B cell (primary cell): ENCODE data around the gene SLC18B1. TPM values are rescaled to one million over a fixed set of nuclear protein-coding genes. Genes with fewer than 3 reads are reported as not detected.

Source experiments
- ATAC-seq: fragments of 200-7000 bp; cut with Tn5 transposase; one replicate; pipeline ENCODE4 v1.10.0; 2021; ENCODE audit warnings: low read depth, mild to moderate bottlenecking, moderate number of reproducible peaks, moderate library complexity
- CTCF ChIA-PET: fragments of 350-600 bp; sonication (Branson Sonifier 250); formaldehyde crosslinking; loops from one replicate; lab custom pipeline; 2021; ENCODE audit warnings: antibody characterized with exemption, inconsistent platforms; lab: Charles Lee
- POLR2A ChIA-PET: fragments of 350-600 bp; sonication (Branson Sonifier 250); formaldehyde crosslinking; loops from one replicate; lab custom pipeline; 2021; ENCODE audit warnings: antibody characterized with exemption; lab: Charles Lee
- DNase-seq: peaks from one replicate; pipeline ENCODE4 v3.0.0; 2013
- H2AFZ ChIP-seq: 2 replicates; pipeline ENCODE4 v1.6.1; 2012; ENCODE audit warnings: mild to moderate bottlenecking, low read depth, low read length; ENCODE audit not compliant: insufficient read depth, poor library complexity, severe bottlenecking
- H3K27ac ChIP-seq, 2 donors: 1 replicate in 1 of 2; 2 replicates in 1 of 2; pipeline ENCODE4 v1.5.1; 2012 to 2013; ENCODE audit warnings: low read length in 2 of 2, mild to moderate bottlenecking in 2 of 2, moderate library complexity in 1 of 2
- H3K27me3 ChIP-seq, 4 experiments: fragments of 200-600 bp in 1 of 4; sonication (generic) in 1 of 4; replicated peaks in 1 of 4; 1 replicate in 2 of 4; 2 replicates in 2 of 4; pipeline versions ENCODE4 v1.6.1 to v1.7.0; 2013 to 2016; ENCODE audit warnings: low read length in 3 of 4, mild to moderate bottlenecking in 2 of 4, mixed read lengths in 1 of 4, moderate library complexity in 1 of 4; ENCODE audit not compliant: insufficient read depth in 4 of 4, control insufficient read depth in 3 of 4; ENCODE audit errors: control extremely low read depth in 1 of 4
- H3K36me3 ChIP-seq, 2 experiments: replicated peaks in 1 of 2; 1 replicate in 1 of 2; 2 replicates in 1 of 2; pipeline versions ENCODE4 v1.6.1 to v1.7.1; 2013; ENCODE audit warnings: low read length in 1 of 2; ENCODE audit not compliant: insufficient read depth in 2 of 2, control insufficient read depth in 1 of 2; ENCODE audit errors: control extremely low read depth in 1 of 2, extremely low read depth in 1 of 2
- H3K4me1 ChIP-seq, 2 donors: fragments of 200-600 bp in 1 of 2; sonication (generic) in 1 of 2; 1 replicate in 1 of 2; 2 replicates in 1 of 2; pipeline versions ENCODE4 v1.5.1 to v1.6.1; 2013 to 2017; ENCODE audit warnings: low read length in 2 of 2; ENCODE audit not compliant: control insufficient read depth in 2 of 2, insufficient read depth in 2 of 2
- H3K4me2 ChIP-seq: replicated peaks from 2 replicates; pipeline ENCODE3; 2012; ENCODE audit warnings: mild to moderate bottlenecking, low read depth, low read length; ENCODE audit not compliant: poor library complexity, severe bottlenecking
- H3K4me3 ChIP-seq, 5 experiments: fragments of 200-600 bp in 1 of 5; sonication (generic) in 1 of 5; 1 replicate in 3 of 5; 2 replicates in 2 of 5; pipeline versions ENCODE4 v1.5.1 to v1.7.0; 2011 to 2016; ENCODE audit warnings: low read length in 4 of 5, mild to moderate bottlenecking in 4 of 5, low read depth in 2 of 5, control low read depth in 1 of 5, moderate library complexity in 1 of 5; ENCODE audit not compliant: insufficient read depth in 1 of 5; ENCODE audit errors: control extremely low read depth in 1 of 5, extremely low read depth in 1 of 5
- H3K79me2 ChIP-seq: fragments of 200-600 bp; sonication (generic); one replicate; pipeline ENCODE4 v1.6.0; 2016; ENCODE audit warnings: low read length; ENCODE audit not compliant: control insufficient read depth, insufficient read depth
- H3K9ac ChIP-seq: fragments of 200-600 bp; sonication (generic); 2 replicates; pipeline ENCODE4 v1.6.1; 2017; ENCODE audit warnings: mild to moderate bottlenecking, low read length, moderate library complexity
- H3K9me3 ChIP-seq, 3 donors: one replicate each; pipeline versions ENCODE4 v1.6.1 to v1.7.1; 2013; ENCODE audit warnings: low read length in 2 of 3; ENCODE audit not compliant: control insufficient read depth in 2 of 3, insufficient read depth in 1 of 3; ENCODE audit errors: control extremely low read depth in 1 of 3
- H4K20me1 ChIP-seq: 2 replicates; pipeline ENCODE4 v1.6.0; 2012; ENCODE audit warnings: mild to moderate bottlenecking, low read length; ENCODE audit not compliant: insufficient read depth, control insufficient read depth, poor library complexity, severe bottlenecking
- H3K27ac Mint-ChIP-seq: one replicate; pipeline ENCODE4 v1.8.0; 2021; ENCODE audit warnings: mixed read lengths
- H3K27me3 Mint-ChIP-seq: one replicate; pipeline ENCODE4 v1.8.0; 2021; ENCODE audit warnings: mixed read lengths
- H3K4me1 Mint-ChIP-seq: one replicate; pipeline ENCODE4 v1.8.0; 2021; ENCODE audit warnings: mixed read lengths
- H3K4me3 Mint-ChIP-seq: one replicate; pipeline ENCODE4 v1.8.0; 2021; ENCODE audit warnings: mixed read lengths
- H3K9me3 Mint-ChIP-seq: one replicate; pipeline ENCODE4 v1.8.0; 2022; ENCODE audit warnings: mixed read lengths; ENCODE audit not compliant: insufficient read depth
- CTCF ChIP-seq: fragments of 200-600 bp; IDR thresholded peaks from one replicate; pipeline ENCODE4 v1.8.0; 2022; ENCODE audit warnings: antibody characterized with exemption, mild to moderate bottlenecking
- EZH2 ChIP-seq: IDR thresholded peaks from 2 replicates; pipeline ENCODE4 v1.6.1; 2012; ENCODE audit warnings: borderline replicate concordance, low read depth, mild to moderate bottlenecking, moderate library complexity, low read length; ENCODE audit not compliant: insufficient read depth, poor library complexity, severe bottlenecking
- WGBS: methylation state at CpG from one replicate; pipeline ENCODE4 v1.1.5; 2013; ENCODE audit warnings: missing lambda C conversion rate; ENCODE audit not compliant: insufficient coverage; 5-methylcytosine and 5-hydroxymethylcytosine counted together
- intact Hi-C: fragments of 100-400 bp; cut with micrococcal nuclease; formaldehyde crosslinking; loops from one replicate; pipeline ENCODE4 v1.10.0; 2022
- polyA plus RNA-seq: library from polyadenylated mRNA; depleted of rRNA; stranded (reverse); fragments of >200 nt; gene quantifications from 2 replicates; pipeline ENCODE4 v1.2.3, GENCODE V29; 2012
- total RNA-seq, 2 donors: library from RNA; stranded (reverse); fragments of 120-200 nt in 1 of 2; gene quantifications; 1 replicate in 1 of 2; 2 replicates in 1 of 2; pipeline versions ENCODE4 v1.2.3 to v1.2.4, GENCODE V29; 2013 to 2022

Gene SLC18B1
- total and polyA plus RNA-seq, 2 donors (not counting 1 experiment from before 2014, with no cell fraction given), result 9.6 to 21.4 TPM

DNA sequence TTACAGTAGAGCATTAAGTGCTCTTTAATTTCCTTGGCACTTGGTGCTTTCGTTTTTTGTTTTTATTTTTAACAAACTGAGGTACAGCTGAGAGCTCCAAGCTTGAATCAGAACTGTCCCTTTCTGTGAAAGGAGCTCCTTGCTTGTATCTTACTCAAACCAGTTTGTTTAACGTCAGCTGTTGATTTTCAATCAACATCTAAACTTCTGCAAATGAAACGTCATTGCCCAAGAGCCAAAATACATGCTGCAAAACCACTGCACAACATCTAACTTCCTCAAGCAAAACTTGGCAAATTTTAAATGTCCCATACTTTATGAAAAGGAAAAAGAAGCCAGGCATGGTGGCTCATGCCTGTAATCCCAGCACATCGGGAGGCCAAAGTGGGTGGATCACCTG is 55.9 kb downstream of the SLC18B1 start:
- POLR2A ChIA-PET, result no interaction called here
- H4K20me1 ChIP-seq, result no peaks in the 10 kb centered on the region
- TF ChIP-seq EZH2, result no peak
- TF ChIP-seq CTCF, result no peak

DNA sequence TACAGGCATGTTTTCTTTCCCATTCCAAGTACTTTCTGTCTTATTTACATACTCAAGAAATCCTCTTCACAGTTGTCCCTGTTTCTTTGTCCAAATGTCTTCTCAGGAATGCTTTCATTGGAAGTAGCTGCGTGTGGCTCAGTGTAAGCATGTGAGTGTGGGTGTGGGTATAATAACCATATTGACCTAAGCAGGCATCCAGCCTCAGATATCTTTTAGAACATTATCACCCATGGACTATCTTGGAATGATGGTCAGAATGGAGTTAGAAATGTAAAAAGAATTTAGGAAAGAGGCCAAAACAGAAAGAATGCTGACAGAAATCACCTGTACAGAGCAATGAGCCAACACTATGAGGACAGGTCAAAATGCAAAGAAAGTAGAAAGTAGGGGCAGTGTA is 57.2 kb downstream of the SLC18B1 start:
- intact Hi-C loops, result no loop called here
- H3K4me1 ChIP-seq, result no peaks in the 10 kb centered on the region
- H2AFZ ChIP-seq, result no peak overlapping the region
- no peak overlapping the region for H3K27ac ChIP-seq
- Mint-ChIP-seq H3K4me3 (no peak overlapping the region), H3K4me1 (peaks cover 9% of the 10 kb centered on the region), H3K9me3 (peaks cover 4% of the 10 kb centered on the region), H3K27ac (no peak overlapping the region), H3K27me3 (peaks cover 3% of the 10 kb centered on the region)
- no peaks in the 10 kb centered on the region for H4K20me1 ChIP-seq
- peaks cover 2 to 30% of the 10 kb centered on the region in 2 experiments for H3K36me3 ChIP-seq
- H3K9ac ChIP-seq, result no peak overlapping the region
- no peaks in the 10 kb centered on the region for H3K79me2 ChIP-seq
- WGBS, result no CpG with 5 or more reads among the region's 1 CpG
- ATAC-seq (no peak), DNase-seq (no peak)
- CTCF ChIA-PET, result interaction anchor here (0.6 to 1.3 kb wide), 3 partner anchors 13 to 1175 kb away, joined by 3 to 5 read pairs (median 3); no protein-coding TSS in a partner anchor
- no peak overlapping the region for H3K4me3 ChIP-seq
- H3K4me2 ChIP-seq, result no peak overlapping the region
- H3K9me3 ChIP-seq, result peaks cover 0 to 3% (median 2%) of the 10 kb centered on the region in 3 donors
- H3K27me3 ChIP-seq, result no peaks in the 10 kb centered on the region
- no peak for TF ChIP-seq CTCF
- no peak for TF ChIP-seq EZH2
- POLR2A ChIA-PET, result no interaction called here

More for the DNA sequence above, 55.9 kb downstream of the SLC18B1 start:
- Histone ChIP-seq H3K4me3 (no peak overlapping the region), H3K27ac (no peak overlapping the region), H2AFZ (no peak overlapping the region), H3K9me3 (peaks cover 0 to 3% (median 2%) of the 10 kb centered on the region in 3 donors), H3K36me3 (peaks cover 2 to 38% of the 10 kb centered on the region in 2 experiments), H3K9ac (no peak overlapping the region), H3K79me2 (no peaks in the 10 kb centered on the region), H3K4me2 (no peak overlapping the region), H3K27me3 (no peaks in the 10 kb centered on the region), H3K4me1 (no peaks in the 10 kb centered on the region)
- no peaks in the 10 kb centered on the region for H3K4me1 Mint-ChIP-seq
- CTCF ChIA-PET, result no interaction called here
- H3K27ac Mint-ChIP-seq, result no peak overlapping the region
- peaks cover 4% of the 10 kb centered on the region for H3K9me3 Mint-ChIP-seq
- ATAC-seq (no peak), DNase-seq (no peak)
- H3K27me3 Mint-ChIP-seq, result peaks cover 3% of the 10 kb centered on the region
- intact Hi-C loops, result no loop called here
- no peak overlapping the region for H3K4me3 Mint-ChIP-seq
- WGBS, result 56% methylated on average over 3 of the region's 4 CpGs
